Endothelial cell (in vitro differentiated cells): Measurements from ENCODE around the gene SERPINA12. TPM values are rescaled to one million over a fixed set of nuclear protein-coding genes. Genes with fewer than 3 reads are reported as not detected.

ENCODE experiments used
- DNase-seq: peaks from one replicate; pipeline ENCODE4 v3.0.0; 2021; ENCODE audit warnings: low spot score
- H3K27ac Mint-ChIP-seq: one replicate; pipeline ENCODE4 v1.8.0; 2021; ENCODE audit warnings: mixed read lengths, inconsistent platforms; ENCODE audit not compliant: unreplicated experiment
- H3K27me3 Mint-ChIP-seq: one replicate; pipeline ENCODE4 v1.8.0; 2021; ENCODE audit warnings: mild to moderate bottlenecking, moderate library complexity, mixed read lengths, inconsistent platforms; ENCODE audit not compliant: unreplicated experiment
- H3K36me3 Mint-ChIP-seq: one replicate; pipeline ENCODE4 v1.8.0; 2021; ENCODE audit warnings: mild to moderate bottlenecking, low read depth, mixed read lengths, inconsistent platforms; ENCODE audit not compliant: unreplicated experiment
- H3K4me1 Mint-ChIP-seq: one replicate; pipeline ENCODE4 v1.8.0; 2021; ENCODE audit warnings: mild to moderate bottlenecking, mixed read lengths, inconsistent platforms; ENCODE audit not compliant: unreplicated experiment
- H3K4me3 Mint-ChIP-seq: one replicate; pipeline ENCODE4 v1.8.0; 2021; ENCODE audit warnings: mild to moderate bottlenecking, mixed read lengths, inconsistent platforms; ENCODE audit not compliant: unreplicated experiment
- H3K9me3 Mint-ChIP-seq: one replicate; pipeline ENCODE4 v1.8.0; 2021; ENCODE audit warnings: mixed read lengths, inconsistent platforms; ENCODE audit not compliant: unreplicated experiment
- total RNA-seq: library from RNA; stranded (reverse); fragmentation: NEBNext Ultra II Directional; extraction: Animal tissue kit (Norgen Biotek cat#: 25700); gene quantifications from one replicate; pipeline ENCODE4 v1.2.1, GENCODE V29; 2021; ENCODE audit not compliant: unreplicated experiment
- TF ChIP-seq, protein P1 (sequence below): fragments of 200-600 bp; sonication (generic); IDR thresholded peaks from one replicate; pipeline ENCODE4 v1.5.0; 2021; ENCODE audit warnings: antibody characterized with exemption; ENCODE audit not compliant: unreplicated experiment

SERPINA12 gene
- total RNA-seq, 1 donor from 2014 or later, result not detected

DNA sequence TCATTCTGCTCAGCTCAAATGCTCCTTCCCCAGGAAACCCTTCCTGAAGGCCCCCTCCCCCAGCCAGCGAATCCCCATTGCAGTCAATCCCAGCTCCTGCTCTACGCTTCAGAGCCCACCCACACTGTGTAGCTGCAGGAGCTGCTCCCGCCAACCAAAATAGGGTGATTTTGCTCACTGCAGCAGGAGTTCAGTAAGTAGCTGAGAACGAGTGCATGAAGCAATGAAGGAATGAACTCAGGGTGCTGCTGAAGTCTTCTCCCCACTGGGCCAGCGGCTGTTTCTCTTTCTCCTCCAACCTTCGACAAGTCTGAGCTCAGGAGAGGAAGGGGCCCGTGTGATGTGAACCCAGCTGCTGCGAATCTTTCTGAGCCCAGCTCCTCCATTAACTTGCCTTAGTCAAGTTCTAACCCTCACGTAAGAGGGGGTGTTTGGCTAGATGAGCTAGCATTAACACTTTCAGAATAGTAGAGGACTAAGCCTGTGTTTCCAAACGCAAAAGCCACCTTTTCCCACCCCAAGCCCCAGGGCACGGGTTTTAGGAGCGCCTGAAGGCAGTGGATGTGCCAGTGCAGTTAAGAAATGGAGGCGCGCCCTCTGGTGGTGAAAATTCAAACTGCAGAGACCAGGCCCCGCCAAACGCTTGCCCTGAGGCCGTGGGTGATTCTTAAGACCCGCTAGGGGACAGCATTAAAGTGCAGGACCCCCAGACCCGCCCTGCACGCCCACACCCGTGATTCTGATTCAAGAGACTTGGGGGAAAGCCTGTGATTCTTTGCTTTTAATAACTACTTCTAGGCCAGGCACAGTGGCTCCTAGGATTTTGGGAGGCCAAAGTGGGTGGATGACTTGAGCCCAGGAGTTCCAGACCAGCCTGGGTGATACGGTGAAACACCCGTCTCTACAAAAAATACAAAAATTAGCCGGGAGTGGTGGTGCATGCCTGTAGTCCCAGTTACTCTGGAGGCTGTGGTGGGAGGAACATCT, 40.0 kb upstream of the SERPINA12 start:
- H3K27ac Mint-ChIP-seq, result no peak overlapping the region
- H3K27me3 Mint-ChIP-seq, result peaks cover 6% of the 10 kb centered on the region
- no peaks in the 10 kb centered on the region for H3K9me3 Mint-ChIP-seq
- DNase-seq, result peak; percentile 82
- TF ChIP-seq, protein P1, sequence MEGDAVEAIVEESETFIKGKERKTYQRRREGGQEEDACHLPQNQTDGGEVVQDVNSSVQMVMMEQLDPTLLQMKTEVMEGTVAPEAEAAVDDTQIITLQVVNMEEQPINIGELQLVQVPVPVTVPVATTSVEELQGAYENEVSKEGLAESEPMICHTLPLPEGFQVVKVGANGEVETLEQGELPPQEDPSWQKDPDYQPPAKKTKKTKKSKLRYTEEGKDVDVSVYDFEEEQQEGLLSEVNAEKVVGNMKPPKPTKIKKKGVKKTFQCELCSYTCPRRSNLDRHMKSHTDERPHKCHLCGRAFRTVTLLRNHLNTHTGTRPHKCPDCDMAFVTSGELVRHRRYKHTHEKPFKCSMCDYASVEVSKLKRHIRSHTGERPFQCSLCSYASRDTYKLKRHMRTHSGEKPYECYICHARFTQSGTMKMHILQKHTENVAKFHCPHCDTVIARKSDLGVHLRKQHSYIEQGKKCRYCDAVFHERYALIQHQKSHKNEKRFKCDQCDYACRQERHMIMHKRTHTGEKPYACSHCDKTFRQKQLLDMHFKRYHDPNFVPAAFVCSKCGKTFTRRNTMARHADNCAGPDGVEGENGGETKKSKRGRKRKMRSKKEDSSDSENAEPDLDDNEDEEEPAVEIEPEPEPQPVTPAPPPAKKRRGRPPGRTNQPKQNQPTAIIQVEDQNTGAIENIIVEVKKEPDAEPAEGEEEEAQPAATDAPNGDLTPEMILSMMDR, result peak; percentile 97
- H3K4me3 Mint-ChIP-seq, result no peak overlapping the region
- H3K36me3 Mint-ChIP-seq, result no peaks in the 10 kb centered on the region
- no peaks in the 10 kb centered on the region for H3K4me1 Mint-ChIP-seq

DNA sequence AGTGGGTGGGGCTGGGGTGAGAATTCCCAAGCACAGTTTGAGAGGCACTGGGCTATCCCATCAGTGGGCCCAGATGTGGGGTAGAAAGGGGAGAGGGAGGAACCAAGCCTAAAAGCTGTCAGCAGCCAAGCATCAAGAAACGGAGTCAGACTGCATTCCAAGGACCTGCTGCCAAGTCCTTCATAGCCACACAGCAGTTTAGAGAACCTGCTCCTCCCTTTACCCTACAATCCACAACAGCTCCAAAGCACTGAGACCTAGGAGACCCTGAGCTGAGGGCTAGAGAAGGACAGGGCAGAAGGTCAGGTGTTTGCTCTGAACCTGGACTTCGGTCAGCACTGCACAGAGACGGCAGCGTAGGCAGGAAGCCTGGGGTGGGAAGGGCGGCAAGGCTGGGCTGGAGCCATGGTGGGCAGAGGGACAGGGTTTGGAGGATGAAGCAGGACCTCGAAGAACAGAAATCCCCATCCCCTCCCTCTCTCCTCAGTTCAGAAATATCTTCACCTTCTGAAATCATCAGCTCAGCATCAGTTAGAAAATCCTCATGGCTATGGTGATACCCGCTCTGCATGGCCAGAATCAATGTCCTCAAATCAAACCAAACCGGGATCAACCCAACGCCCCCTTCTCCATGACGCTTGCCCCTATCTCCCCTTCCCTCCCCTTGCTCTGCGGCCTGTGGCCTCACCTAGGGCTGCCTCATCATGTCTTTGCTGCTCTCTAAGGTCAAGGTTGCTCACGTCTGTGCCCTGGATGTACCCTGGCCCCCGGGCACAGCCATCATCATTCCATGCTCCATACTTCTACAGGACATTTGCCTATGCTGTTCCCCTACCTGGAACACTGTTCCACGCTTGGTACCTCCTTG, 39.1 kb upstream of the SERPINA12 start:
- Mint-ChIP-seq H3K4me1 (no peaks in the 10 kb centered on the region), H3K36me3 (no peaks in the 10 kb centered on the region), H3K27me3 (peaks cover 6% of the 10 kb centered on the region), H3K4me3 (no peak overlapping the region), H3K27ac (no peak overlapping the region), H3K9me3 (no peaks in the 10 kb centered on the region)
- TF ChIP-seq, protein P1, result no peak
- no peak for DNase-seq

DNA sequence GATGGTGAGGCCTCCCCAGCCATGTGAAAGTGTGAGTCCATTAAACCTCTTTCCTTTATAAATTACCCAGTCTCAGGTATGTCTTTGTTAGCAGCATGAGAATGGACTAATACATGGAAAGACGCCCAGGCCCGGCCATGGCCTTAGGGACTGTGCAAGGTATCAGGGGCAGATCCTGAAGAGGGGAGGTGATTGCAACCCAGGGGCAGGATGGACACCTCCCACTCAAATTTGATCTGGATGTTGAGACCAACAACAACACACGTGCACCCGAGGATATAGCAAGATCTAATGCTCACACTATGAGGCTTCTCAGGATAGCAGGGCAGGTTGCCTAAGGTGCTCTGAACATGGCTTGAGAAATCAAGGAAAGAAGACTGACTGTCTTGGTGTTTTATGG, 38.5 kb upstream of the SERPINA12 start:
- Mint-ChIP-seq H3K4me3 (no peak overlapping the region), H3K4me1 (no peaks in the 10 kb centered on the region), H3K9me3 (no peaks in the 10 kb centered on the region)

DNA sequence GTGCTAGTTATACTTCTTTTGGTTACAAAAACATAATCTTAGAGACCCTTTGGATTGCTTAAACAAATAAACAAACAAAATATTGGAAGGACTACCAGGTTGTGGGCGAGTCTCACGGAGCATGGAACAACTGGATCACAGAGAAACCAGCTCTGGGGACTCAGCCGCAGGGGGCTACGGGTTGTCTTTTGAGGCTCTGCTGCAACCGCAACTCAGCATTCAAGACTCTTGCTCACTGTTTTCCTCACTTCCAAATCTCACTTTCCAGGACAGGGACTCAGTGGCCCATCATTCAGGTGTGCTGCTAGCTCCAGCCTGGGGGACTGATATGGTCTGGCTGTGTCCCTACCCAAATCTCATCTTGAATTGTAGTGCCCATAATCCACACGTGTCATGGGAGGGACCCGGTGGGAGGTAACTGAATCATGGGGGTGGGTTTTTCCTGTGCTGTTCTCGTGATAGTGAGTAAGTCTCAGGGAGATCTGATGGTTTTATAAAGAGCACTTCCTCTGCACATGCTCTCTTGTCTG, 37.9 kb upstream of the SERPINA12 start:
- H3K27me3 Mint-ChIP-seq, result peaks cover 6% of the 10 kb centered on the region
- TF ChIP-seq, protein P1, result no peak
- DNase-seq, result no peak
- H3K27ac Mint-ChIP-seq, result no peak overlapping the region
- no peaks in the 10 kb centered on the region for H3K36me3 Mint-ChIP-seq
- H3K4me1 Mint-ChIP-seq, result no peaks in the 10 kb centered on the region
- no peaks in the 10 kb centered on the region for H3K9me3 Mint-ChIP-seq
- H3K4me3 Mint-ChIP-seq, result no peak overlapping the region

More for the DNA sequence above, 38.5 kb upstream of the SERPINA12 start:
- TF ChIP-seq, protein P1, result no peak
- DNase-seq, result no peak
- Mint-ChIP-seq H3K27me3 (peaks cover 6% of the 10 kb centered on the region), H3K27ac (no peak overlapping the region), H3K36me3 (no peaks in the 10 kb centered on the region)
